NOMO-1 (cell line): ENCODE measurements around the gene CENPF.
"Not testable (repeated sequence)": the region's sequence is repeated elsewhere in the genome, so short reads cannot be mapped to it uniquely, and the experiment has no call there.

Experiments used
- DNase-seq, 2 experiments: peaks; one replicate each; lab custom pipeline; 2025; ENCODE audit not compliant: unreplicated experiment in 2 of 2; lab: John Stamatoyannopoulos, UW

The CENPF gene

GRCh38 chr1:214658175-214658574 lies 55.2 kb downstream of the CENPF start:
- DNase-seq: no peak

- DNase-seq: no peak
These were observed 55.8 kb downstream of the CENPF start for GRCh38 chr1:214658785-214659184.

- no peak for DNase-seq
These were observed 57.2 kb downstream of the CENPF start for GRCh38 chr1:214660190-214660589.

- DNase-seq: no peak
These were observed 57.9 kb downstream of the CENPF start for GRCh38 chr1:214660900-214661299.

GRCh38 chr1:214662223-214662785 lies 59.3 kb downstream of the CENPF start:
- no peak for DNase-seq

- DNase-seq: no peak
These were observed 61.8 kb downstream of the CENPF start for GRCh38 chr1:214664651-214665433.

GRCh38 chr1:214665606-214666110 lies 62.7 kb downstream of the CENPF start:
- DNase-seq: no peak

GRCh38 chr1:214666674-214667073 lies 63.7 kb downstream of the CENPF start:
- no peak for DNase-seq

GRCh38 chr1:214670098-214670497 lies 67.1 kb downstream of the CENPF start:
- DNase-seq: no peak

- not testable (repeated sequence) for DNase-seq
These were observed 70.0 kb downstream of the CENPF start for GRCh38 chr1:214673029-214673428.

GRCh38 chr1:214673576-214673975 lies 70.6 kb downstream of the CENPF start:
- no peak for DNase-seq

GRCh38 chr1:214675524-214675923 lies 72.5 kb downstream of the CENPF start:
- not testable (repeated sequence) for DNase-seq

- DNase-seq: no peak
These were observed 73.8 kb downstream of the CENPF start for GRCh38 chr1:214676747-214677146.

GRCh38 chr1:214677945-214678344 lies 75.0 kb downstream of the CENPF start:
- DNase-seq: no peak

- DNase-seq: no peak
These were observed 75.4 kb downstream of the CENPF start for GRCh38 chr1:214678386-214678785.

- DNase-seq: no peak
These were observed 80.6 kb downstream of the CENPF start for GRCh38 chr1:214683621-214684020.

- DNase-seq: no peak
These were observed 82.9 kb downstream of the CENPF start for GRCh38 chr1:214685906-214686305.

- no peak for DNase-seq
These were observed 83.5 kb downstream of the CENPF start for GRCh38 chr1:214686497-214686896.

GRCh38 chr1:214688891-214689290 lies 85.9 kb downstream of the CENPF start:
- DNase-seq: no peak

GRCh38 chr1:214694769-214695168 lies 91.8 kb downstream of the CENPF start:
- DNase-seq: no peak

GRCh38 chr1:214698559-214698958 lies 95.6 kb downstream of the CENPF start:
- DNase-seq: no peak

GRCh38 chr1:214700437-214700836 lies 97.4 kb downstream of the CENPF start:
- DNase-seq: no peak
